Right hindlimb (tissue), 1 donor: ENCODE results near the gene SMIM45.
A peak's percentile ranks its signal among the peaks of the same experiment; 100 is the strongest.
"Not testable (repeated sequence)": the region's sequence is repeated elsewhere in the genome, so short reads cannot be mapped to it uniquely, and the experiment has no call there.

Source experiments
- DNase-seq: peaks from one replicate; pipeline ENCODE4 v3.0.0-alpha.2; 2018

SMIM45 gene

GRCh38 chr22:41935509-41935908 lies 16.4 kb upstream of the SMIM45 start:
- DNase-seq, result no peak

- no peak for DNase-seq
These were observed 15.1 kb upstream of the SMIM45 start for GRCh38 chr22:41936894-41937169.

GRCh38 chr22:41939981-41940831 lies 11.7 kb upstream of the SMIM45 start:
- no peak for DNase-seq

- DNase-seq, result peak; percentile 86
These were observed 10.9 kb upstream of the SMIM45 start for GRCh38 chr22:41940832-41941765.

GRCh38 chr22:41943661-41944209 lies 8.2 kb upstream of the SMIM45 start:
- no peak for DNase-seq

- DNase-seq, result peak; percentile 98
These were observed 5.1 kb upstream of the SMIM45 start, which contains the start of gene CENPM for GRCh38 chr22:41946629-41947423. Gene CENPM (minus strand): TSS chr22:41947152. CDS start chr22:41947076, 76 bp downstream.

- DNase-seq, result no peak
These were observed 4.4 kb upstream of the SMIM45 start for GRCh38 chr22:41947424-41948080.

GRCh38 chr22:41948142-41948541 lies 3.8 kb upstream of the SMIM45 start:
- DNase-seq, result no peak

GRCh38 chr22:41948928-41949296 lies 3.0 kb upstream of the SMIM45 start:
- DNase-seq, result not testable (repeated sequence)

GRCh38 chr22:41949297-41949965 lies 2.5 kb upstream of the SMIM45 start:
- DNase-seq, result no peak

- DNase-seq, result no peak
These were observed 763 bp downstream of the SMIM45 start for GRCh38 chr22:41952713-41953112.

GRCh38 chr22:41957941-41958556 lies 6.1 kb downstream of the SMIM45 start:
- DNase-seq, result no peak

GRCh38 chr22:41963453-41964111 lies 11.6 kb downstream of the SMIM45 start:
- DNase-seq, result no peak

GRCh38 chr22:41964112-41964491 lies 12.2 kb downstream of the SMIM45 start:
- DNase-seq, result no peak

- DNase-seq, result no peak
These were observed 14.3 kb downstream of the SMIM45 start for GRCh38 chr22:41966225-41966606.

GRCh38 chr22:41966607-41967240 lies 14.8 kb downstream of the SMIM45 start:
- peak; percentile 54 for DNase-seq

GRCh38 chr22:41968601-41969000 lies 16.7 kb downstream of the SMIM45 start:
- no peak for DNase-seq

- no peak for DNase-seq
These were observed 17.2 kb downstream of the SMIM45 start, which contains the start of gene SEPTIN3 for GRCh38 chr22:41969110-41969646. Gene SEPTIN3 (plus strand): TSS chr22:41969443. CDS start chr22:41971493, 2,050 bp downstream.

- no peak for DNase-seq
These were observed 18.7 kb downstream of the SMIM45 start for GRCh38 chr22:41970601-41971000.

GRCh38 chr22:41971431-41971830 lies 19.5 kb downstream of the SMIM45 start:
- no peak for DNase-seq
